Duodenal mucosa (tissue), 2 donors: ENCODE measurements around the gene PPP4R2.

Source experiments
- H3K27ac ChIP-seq: one replicate; pipeline ENCODE4 v1.7.0; 2013; ENCODE audit warnings: low read depth, low read length
- H3K27me3 ChIP-seq, 2 donors: one replicate each; pipeline ENCODE4 v1.7.0; 2013; ENCODE audit warnings: low read length in 2 of 2, control low read depth in 1 of 2; ENCODE audit not compliant: insufficient read depth in 2 of 2, control insufficient read depth in 1 of 2
- H3K36me3 ChIP-seq, 2 donors: one replicate each; pipeline ENCODE4 v1.7.0; 2013; ENCODE audit warnings: low read length in 2 of 2, control low read depth in 1 of 2; ENCODE audit not compliant: insufficient read depth in 2 of 2, control insufficient read depth in 1 of 2
- H3K4me1 ChIP-seq, 2 donors: one replicate each; pipeline ENCODE4 v1.7.0; 2013; ENCODE audit warnings: low read length in 2 of 2, control low read depth in 1 of 2; ENCODE audit not compliant: insufficient read depth in 2 of 2, control insufficient read depth in 1 of 2
- H3K4me3 ChIP-seq, 2 donors: one replicate each; pipeline ENCODE4 v1.7.0; 2013; ENCODE audit warnings: low read length in 2 of 2, low read depth in 1 of 2
- H3K9ac ChIP-seq, 2 donors: one replicate each; pipeline ENCODE4 v1.7.0; 2013; ENCODE audit warnings: low read length in 2 of 2, low read depth in 1 of 2
- H3K9me3 ChIP-seq, 2 donors: one replicate each; pipeline ENCODE4 v1.7.0; 2013; ENCODE audit warnings: low read length in 2 of 2, control low read depth in 1 of 2; ENCODE audit not compliant: control insufficient read depth in 1 of 2

The PPP4R2 gene

DNA sequence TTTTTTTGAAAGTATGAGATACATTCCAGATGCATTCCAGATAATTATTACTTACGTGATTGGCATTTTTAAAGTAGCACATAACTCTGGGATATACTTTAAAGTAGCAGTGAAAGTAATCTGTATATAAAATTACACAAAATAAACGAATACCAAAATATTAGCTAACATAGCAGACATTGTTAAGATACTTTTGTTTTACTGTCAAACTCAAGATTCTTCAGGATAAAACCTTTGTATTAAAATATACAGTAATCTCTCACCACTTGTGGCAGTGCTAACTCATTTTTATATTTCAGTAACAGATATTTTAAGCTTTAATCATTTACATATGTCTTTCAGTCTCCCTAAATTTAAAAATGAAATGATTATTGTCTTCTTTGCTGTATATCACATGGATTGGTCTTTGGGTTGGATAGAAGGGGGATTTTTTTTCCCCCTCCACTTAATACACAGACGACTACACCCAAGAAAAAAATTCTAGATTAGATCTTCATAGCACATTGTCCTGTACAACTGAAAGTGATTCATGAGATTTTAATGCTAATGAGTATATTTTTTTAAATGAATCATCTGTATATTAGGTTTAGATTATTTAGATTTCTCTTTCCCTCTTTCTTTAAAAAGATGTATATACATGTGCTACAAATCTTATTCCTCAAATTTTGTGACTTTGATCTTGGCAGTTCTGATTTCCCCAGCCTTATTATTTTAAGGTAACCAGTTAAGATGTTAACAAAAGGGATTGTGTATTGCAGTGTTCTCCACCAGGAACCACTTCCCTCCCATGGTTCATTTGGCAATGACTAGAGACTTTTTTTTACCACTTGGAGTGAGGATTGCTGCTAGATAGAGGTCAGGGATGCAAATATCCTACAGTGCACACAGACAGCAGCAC, 40.3 kb downstream of the PPP4R2 start:
- Histone ChIP-seq H3K36me3 (no peaks in the 10 kb centered on the region), H3K4me1 (peaks cover 5 to 22% of the 10 kb centered on the region in 2 donors), H3K27ac (no peak overlapping the region)

DNA sequence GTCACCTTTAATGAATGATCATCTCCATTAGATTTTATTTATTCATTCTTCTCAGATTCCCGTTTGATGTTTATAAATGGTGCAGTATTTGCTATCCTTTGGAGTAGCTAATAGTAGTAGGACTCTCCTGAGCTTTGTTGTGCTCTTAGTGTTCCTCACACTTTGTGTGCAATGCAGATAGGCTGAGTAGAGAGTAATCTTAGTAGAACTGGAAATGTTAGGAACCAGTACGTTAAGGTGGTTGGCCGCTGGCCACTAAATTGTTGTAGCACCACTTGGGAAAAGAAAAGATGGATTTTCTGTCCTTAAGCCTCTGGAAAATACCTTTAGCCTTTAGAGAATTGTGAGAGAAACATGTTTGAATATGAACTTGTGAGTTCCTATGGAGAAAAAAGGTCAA, 44.9 kb downstream of the PPP4R2 start:
- H3K36me3 ChIP-seq = no peaks in the 10 kb centered on the region
- H3K4me1 ChIP-seq = peaks cover 5 to 15% of the 10 kb centered on the region in 2 donors
- H3K9me3 ChIP-seq = no peaks in the 10 kb centered on the region
- no peak overlapping the region for H3K4me3 ChIP-seq
- no peaks in the 10 kb centered on the region for H3K27me3 ChIP-seq
- no peak overlapping the region for H3K27ac ChIP-seq
- no peak overlapping the region for H3K9ac ChIP-seq

More for the DNA sequence above, 40.3 kb downstream of the PPP4R2 start:
- Histone ChIP-seq H3K9me3 (no peaks in the 10 kb centered on the region), H3K9ac (no peak overlapping the region), H3K4me3 (no peak overlapping the region), H3K27me3 (no peaks in the 10 kb centered on the region)

DNA sequence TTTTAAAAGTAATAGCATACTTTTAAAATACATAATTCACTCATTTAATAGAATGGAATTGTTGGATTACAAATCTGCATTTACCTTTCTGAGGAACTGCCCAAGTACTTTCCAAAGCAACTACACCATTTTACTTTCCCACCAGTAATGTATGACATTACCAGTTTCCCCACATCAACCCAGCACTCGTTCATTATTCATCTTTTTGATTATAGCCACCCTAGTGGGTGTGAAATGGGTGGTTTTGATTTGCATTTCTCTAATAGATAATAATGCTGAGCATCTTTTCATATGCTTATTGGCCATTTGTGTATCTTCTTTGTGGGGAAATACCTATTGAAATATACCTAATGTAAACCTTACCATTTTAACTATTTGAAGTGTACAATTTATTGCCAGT, 46.8 kb downstream of the PPP4R2 start:
- no peaks in the 10 kb centered on the region for H3K4me1 ChIP-seq
- no peaks in the 10 kb centered on the region for H3K36me3 ChIP-seq
- no peaks in the 10 kb centered on the region for H3K27me3 ChIP-seq
- no peak overlapping the region for H3K9ac ChIP-seq
- H3K9me3 ChIP-seq = no peaks in the 10 kb centered on the region
- no peak overlapping the region for H3K4me3 ChIP-seq
- no peak overlapping the region for H3K27ac ChIP-seq

DNA sequence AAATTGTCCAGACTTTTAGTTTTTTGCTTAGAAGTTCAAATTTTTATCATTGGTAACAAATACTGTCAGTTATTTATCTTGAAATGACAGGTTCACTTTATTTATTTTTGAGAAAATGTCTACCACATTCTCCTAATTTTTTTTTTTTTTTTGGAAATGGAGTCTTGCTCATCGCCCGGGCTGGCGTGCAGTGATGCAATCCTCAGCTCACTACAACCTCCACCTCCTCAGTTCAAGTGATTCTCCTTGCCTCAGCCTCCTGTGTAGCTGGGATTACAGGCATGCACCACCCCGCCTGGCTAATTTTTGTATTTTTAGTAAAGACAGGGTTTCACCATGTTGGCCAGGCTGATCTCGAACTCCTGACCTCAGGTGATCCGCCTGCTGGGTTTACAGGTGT, 48.8 kb downstream of the PPP4R2 start:
- H3K27ac ChIP-seq = no peak overlapping the region
- no peak overlapping the region for H3K4me3 ChIP-seq
- H3K27me3 ChIP-seq = no peaks in the 10 kb centered on the region
- no peaks in the 10 kb centered on the region for H3K4me1 ChIP-seq
- no peaks in the 10 kb centered on the region for H3K36me3 ChIP-seq
- H3K9ac ChIP-seq = no peak overlapping the region
- H3K9me3 ChIP-seq = no peaks in the 10 kb centered on the region

DNA sequence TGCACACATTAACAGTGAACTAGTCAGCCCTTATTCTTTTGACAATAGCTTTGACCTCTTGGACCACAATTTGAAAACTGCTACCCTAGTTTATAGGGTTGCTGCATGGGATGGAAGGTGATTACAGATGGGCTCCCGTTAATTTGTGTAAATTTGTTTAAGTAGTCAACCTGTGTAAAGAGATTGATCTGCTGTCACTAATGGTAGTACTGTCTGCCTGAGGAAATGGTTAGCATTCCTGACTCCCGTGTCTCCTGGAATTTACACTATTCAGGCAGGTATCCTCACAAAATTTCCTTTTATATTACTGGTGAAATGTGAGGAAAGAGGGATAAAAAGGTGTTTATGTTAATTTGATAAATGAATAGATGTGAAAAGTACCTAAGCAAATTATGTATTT, 49.6 kb downstream of the PPP4R2 start:
- Histone ChIP-seq H3K36me3 (no peaks in the 10 kb centered on the region), H3K9me3 (no peaks in the 10 kb centered on the region), H3K9ac (no peak overlapping the region), H3K4me3 (no peak overlapping the region), H3K4me1 (no peaks in the 10 kb centered on the region), H3K27me3 (no peaks in the 10 kb centered on the region), H3K27ac (no peak overlapping the region)

DNA sequence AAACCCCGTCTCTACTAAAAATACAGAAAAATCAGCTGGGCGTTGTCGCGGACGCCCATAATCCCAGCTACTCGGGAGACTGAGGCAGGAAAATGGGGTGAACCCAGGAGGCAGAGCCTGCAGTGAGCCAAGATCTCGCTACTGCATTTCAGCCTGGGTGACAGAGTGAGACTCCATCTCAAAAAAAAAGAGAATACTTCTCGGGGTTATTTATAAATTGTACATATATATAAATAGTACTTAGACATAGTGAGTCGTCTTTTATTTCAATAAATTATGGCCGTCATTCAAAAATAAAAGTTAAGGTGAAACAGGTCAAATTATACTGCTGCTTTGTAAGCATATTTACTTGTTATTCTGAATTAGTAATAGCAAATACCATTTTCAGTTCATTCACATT, 52.7 kb downstream of the PPP4R2 start:
- peaks cover 0 to 9% of the 10 kb centered on the region in 2 donors for H3K4me1 ChIP-seq
- no peaks in the 10 kb centered on the region for H3K9me3 ChIP-seq
- no peaks in the 10 kb centered on the region for H3K36me3 ChIP-seq
- no peak overlapping the region for H3K9ac ChIP-seq
- no peaks in the 10 kb centered on the region for H3K27me3 ChIP-seq
- no peak overlapping the region for H3K4me3 ChIP-seq
- H3K27ac ChIP-seq = no peak overlapping the region

DNA sequence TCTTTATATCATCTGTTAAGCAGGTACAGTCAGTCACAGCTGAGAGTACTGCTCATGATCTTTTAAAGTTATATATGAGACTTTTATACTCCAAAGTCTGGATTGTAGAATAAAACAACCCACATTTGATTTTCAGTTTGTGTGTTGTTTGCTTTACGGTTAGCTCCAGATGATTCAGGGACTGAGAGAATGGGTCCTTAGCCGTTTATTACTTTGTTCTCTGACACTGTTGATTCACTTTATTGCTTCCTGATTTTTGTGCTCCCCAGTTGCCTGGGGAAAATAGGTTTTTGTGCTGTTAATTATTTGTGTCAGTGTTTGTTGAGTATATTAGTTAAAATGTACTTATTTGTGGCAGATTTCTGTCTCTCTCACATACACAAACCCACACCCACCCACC, 56.2 kb downstream of the PPP4R2 start:
- H3K9me3 ChIP-seq = no peaks in the 10 kb centered on the region
- H3K9ac ChIP-seq = no peak overlapping the region
- H3K36me3 ChIP-seq = no peaks in the 10 kb centered on the region
- H3K4me1 ChIP-seq = peaks cover 5 to 13% of the 10 kb centered on the region in 2 donors
- H3K27ac ChIP-seq = no peak overlapping the region
- no peaks in the 10 kb centered on the region for H3K27me3 ChIP-seq
- no peak overlapping the region for H3K4me3 ChIP-seq

DNA sequence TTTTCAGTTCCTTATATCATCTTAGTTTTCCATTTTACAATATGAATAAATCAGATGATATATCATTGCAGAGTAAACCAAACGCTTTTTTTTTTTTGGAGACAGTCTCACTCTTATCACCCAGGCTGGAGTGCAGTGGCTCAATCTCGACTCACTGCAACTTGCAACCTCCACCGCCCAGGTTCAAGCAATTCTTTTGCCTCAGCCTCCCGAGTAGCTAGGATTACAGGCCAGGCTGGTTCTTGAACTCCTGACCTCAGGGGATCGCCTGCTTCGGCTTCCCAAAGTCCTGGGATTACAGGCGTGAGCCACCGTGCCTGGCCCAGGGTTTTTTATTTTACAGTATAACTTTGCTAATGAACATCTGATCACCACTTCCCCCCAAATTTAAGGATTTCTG, 59.0 kb downstream of the PPP4R2 start:
- no peaks in the 10 kb centered on the region for H3K27me3 ChIP-seq
- no peak overlapping the region for H3K4me3 ChIP-seq
- no peak overlapping the region for H3K9ac ChIP-seq
- H3K27ac ChIP-seq = no peak overlapping the region
- H3K36me3 ChIP-seq = peaks cover 0 to 5% of the 10 kb centered on the region in 2 donors
- peaks cover 5 to 13% of the 10 kb centered on the region in 2 donors for H3K4me1 ChIP-seq
- no peaks in the 10 kb centered on the region for H3K9me3 ChIP-seq

DNA sequence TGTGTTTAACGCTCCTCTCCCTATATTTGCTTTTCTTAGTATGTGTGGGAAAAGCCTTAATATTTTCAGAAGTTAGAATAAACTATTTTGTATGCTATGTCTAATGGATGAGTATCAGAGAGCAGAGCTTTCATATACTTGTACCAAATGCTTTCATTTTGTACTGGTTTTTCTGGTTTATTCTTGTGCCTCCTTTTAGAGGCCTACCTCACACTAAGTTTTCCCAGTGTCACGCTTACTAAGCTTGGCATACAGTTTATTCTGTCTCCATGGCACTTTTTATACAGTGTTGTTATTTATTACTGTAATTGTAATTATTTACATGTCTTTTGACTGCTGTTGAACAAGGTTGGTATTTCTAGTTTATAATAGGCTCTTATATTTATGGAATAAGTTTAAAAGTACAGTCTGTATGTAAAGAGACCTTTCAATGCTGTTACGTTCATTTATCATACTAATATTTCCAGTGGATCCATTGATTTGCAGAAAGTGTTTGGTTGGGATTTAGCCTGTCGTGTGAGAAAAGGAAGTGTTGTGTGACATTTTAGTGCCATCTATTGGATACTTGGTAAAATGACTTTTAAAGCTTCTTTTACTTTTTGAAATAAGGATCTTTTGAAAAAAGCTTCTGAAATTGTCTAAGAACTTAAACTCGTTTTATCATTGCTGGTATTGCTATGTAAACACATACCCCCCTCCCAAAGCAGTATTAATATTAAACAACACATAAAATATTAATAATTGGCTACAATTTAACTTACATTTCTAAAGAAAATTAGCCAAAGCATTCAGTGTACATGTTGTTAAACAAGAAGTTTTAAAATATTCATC, 59.6 kb downstream of the PPP4R2 start:
- Histone ChIP-seq H3K27me3 (no peaks in the 10 kb centered on the region), H3K36me3 (peaks cover 0 to 5% of the 10 kb centered on the region in 2 donors), H3K27ac (no peak overlapping the region), H3K9me3 (no peaks in the 10 kb centered on the region), H3K4me1 (peaks cover 5 to 13% of the 10 kb centered on the region in 2 donors), H3K4me3 (no peak overlapping the region), H3K9ac (no peak overlapping the region)

DNA sequence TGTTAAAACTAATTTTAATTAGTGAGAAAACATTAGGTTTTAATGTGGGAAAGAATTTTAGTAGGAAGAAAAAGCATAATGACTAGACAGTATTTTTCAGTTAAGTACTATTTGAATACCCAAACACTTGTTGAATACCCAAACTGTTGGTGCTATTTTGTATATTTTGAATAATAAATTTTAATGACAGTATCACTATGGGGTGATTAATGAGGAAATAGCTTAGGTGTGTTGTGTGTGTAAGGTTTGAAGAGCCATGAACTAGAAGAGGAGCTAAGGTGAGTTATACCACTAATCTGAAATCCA, 60.2 kb downstream of the PPP4R2 start:
- no peaks in the 10 kb centered on the region for H3K9me3 ChIP-seq
- no peak overlapping the region for H3K9ac ChIP-seq
- peaks cover 0 to 5% of the 10 kb centered on the region in 2 donors for H3K36me3 ChIP-seq
- no peaks in the 10 kb centered on the region for H3K27me3 ChIP-seq
- no peak overlapping the region for H3K4me3 ChIP-seq
- H3K4me1 ChIP-seq = peaks cover 5 to 13% of the 10 kb centered on the region in 2 donors
- no peak overlapping the region for H3K27ac ChIP-seq
